NOMO-1 treated with DMSO at 0.1 percent for 48 hours (cell line): Measurements from ENCODE around the gene PSEN1.
A peak's percentile ranks its signal among the peaks of the same experiment; 100 is the strongest.

Experiments
- DNase-seq: peaks from one replicate; lab custom pipeline; 2025; ENCODE audit not compliant: unreplicated experiment; lab: John Stamatoyannopoulos, UW

Gene PSEN1

GRCh38 chr14:73216030-73216429 is 79.7 kb downstream of the PSEN1 start:
- DNase-seq: no peak

GRCh38 chr14:73217411-73217810 is 81.1 kb downstream of the PSEN1 start:
- DNase-seq: no peak

GRCh38 chr14:73220061-73220460 is 83.8 kb downstream of the PSEN1 start:
- DNase-seq: no peak

GRCh38 chr14:73220634-73221033 is 84.3 kb downstream of the PSEN1 start:
- DNase-seq: no peak

DNA sequence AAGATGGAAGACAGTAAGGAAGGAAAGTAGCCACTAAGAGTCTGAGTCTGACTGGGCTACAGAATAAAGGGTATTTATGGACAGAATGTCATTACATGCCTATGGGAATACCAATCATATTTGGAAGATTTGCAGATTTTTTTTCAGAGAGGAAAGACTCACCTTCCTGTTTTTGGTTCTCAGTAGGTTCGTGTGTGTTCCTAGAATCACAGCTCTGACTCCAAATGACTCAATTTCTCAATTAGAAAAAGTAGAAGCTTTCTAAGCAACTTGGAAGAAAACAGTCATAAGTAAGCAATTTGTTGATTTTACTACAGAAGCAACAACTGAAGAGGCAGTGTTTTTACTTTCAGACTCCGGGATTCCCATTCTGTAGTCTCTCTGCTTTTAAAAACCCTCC is 85.6 kb downstream of the PSEN1 start:
- DNase-seq: no peak

DNA sequence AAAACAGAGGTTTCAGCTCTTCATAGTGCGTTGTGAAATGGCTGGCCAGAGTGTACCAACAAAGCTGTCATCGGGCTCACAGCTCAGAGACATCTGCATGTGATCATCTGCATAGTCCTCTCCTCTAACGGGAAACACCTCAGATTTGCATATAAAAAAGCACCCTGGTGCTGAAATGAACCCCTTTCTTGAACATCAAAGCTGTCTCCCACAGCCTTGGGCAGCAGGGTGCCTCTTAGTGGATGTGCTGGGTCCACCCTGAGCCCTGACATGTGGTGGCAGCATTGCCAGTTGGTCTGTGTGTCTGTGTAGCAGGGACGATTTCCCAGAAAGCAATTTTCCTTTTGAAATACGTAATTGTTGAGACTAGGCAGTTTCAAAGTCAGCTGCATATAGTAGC is 86.7 kb downstream of the PSEN1 start:
- DNase-seq: no peak

DNA sequence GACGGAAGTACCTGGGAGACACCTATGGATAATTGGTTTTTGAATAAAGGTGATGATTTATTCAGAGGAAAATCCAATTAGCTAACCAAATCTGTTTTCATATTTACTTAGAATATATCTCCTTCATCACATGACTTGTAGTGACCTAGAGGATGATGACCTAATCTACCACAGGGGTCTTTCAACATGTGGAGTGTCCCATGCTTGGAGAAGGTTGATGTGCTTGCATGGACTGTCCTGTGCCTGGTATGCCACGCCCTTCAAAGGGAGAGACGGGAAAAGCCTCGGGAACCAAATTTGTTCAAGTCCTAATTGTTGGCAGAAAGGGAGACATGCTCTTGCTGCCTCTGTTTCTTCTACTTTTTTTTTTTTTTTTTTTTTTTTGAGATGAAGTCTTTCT is 89.2 kb downstream of the PSEN1 start:
- DNase-seq: no peak

GRCh38 chr14:73227812-73228781 is 91.8 kb downstream of the PSEN1 start:
- no peak for DNase-seq

DNA sequence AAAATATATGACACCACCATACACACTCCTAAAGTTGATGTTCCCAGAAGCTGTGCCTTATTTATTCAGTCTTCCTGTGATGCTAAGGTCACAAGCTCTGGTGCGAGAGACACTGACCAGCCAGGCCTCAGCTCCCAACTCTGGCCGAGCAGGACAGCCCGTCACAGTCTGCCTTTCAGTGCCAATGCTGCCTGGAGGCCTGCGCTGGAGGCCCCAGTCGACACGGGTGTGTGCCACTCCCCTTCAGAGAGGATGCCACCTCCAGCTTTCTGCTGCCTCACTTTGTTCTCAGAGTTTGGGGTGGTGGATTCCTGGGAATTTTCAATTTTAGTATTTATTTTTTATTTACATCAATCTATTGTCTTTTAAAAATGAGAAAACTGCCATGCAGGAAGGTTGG is 93.7 kb downstream of the PSEN1 start:
- DNase-seq: no peak

DNA sequence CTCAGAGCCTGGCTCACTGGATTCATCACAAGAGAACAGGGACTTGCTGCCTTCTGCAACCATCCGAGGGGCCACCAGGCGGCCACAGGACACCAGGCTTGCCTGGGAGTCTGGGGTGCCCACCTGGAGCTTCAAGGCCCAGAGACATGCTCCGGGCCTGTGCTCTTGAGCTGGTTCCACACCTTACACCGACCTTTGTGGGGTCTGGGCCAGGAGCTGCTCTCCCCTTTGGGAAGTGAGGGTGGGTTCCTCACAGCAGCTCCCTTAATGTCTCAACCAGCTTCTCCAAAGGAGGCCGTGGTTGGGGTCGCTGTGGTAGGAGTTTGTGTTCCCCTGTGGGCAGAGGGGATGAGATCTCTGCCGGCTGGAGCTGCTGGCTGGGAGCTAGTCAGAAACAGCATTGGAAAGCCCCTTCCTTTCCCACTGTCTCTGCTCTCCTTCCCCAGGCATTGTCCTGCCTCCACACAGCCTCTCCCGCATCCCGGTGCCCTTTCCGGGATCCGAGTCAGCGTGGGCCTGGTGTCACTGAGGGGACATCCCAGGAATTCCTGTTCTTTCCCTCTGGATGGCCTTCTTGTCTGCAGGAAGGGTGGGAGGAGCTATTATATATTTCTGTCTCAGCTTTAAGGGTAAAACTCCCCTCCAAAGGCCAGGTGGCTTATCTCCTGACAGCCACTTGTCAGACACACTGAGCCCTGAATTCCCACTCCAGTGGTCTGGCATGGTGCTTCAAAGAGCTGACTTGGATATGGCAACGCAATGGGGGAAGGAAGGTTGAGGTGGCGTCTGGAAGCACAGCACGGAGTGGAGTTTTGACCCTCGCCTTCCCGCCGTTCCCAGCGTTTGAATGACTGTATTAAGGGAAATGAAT is 95.9 kb downstream of the PSEN1 start:
- DNase-seq: no peak

- DNase-seq: no peak
Measured at GRCh38 chr14:73232984-73233383, 96.7 kb downstream of the PSEN1 start.

DNA sequence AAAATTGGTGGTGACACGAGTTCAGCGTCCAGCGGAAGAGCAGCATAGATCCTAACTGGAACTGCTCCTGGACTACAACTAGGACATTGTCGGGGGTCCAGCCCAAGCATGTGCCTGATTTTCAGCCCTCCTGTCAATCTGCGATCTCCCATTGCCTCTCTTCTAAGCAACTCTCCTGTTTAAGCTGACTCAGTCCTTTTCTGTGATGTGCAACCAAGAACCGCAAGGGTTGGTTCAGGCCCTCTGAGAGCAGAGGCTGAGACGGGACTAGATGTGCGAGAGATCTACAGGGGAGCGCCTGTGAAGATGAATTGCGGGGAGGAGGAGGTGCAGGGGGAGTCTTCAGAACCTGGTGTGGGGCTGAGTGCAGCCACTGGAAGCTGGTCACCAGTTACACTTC is 97.3 kb downstream of the PSEN1 start:
- no peak for DNase-seq

- DNase-seq: no peak
Measured at GRCh38 chr14:73234029-73234428, 97.7 kb downstream of the PSEN1 start.

DNA sequence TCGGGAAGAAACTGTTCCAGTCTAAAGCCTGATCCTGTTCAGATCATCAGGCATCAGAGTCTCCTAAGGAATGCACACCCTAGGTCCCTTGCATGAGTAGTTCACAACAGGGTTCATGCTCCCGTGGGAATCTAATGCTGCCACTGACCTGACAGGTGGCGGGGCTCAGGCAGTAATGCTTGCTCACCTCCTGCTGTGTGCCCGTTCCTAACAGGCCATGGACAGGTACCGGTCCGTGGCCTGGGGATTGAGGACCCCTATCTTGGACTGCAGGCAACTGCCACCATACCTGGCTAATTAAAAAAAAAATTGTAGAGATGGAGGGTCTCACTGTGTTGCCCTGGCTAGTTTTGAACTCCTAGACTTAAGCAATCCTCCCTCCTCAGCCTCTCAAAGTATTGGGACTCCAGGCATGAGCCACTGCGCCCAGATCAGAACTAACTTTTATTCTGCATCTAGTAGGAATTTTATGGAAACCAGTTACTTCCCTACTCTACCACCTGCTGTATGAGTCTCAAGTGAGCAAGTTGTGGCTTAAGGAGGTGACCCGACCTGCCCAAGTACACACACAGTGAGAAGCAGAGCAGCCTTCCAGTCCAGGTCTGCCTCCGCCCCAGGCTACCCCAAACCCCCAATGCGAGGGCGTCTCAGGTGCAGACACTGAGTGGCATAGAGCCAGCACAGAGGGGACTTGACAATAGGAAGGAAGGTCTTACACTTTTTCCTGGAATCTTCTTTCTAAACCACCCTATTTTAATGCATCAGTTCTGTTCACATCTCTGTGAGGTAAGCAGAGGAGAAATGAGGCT is 98.5 kb downstream of the PSEN1 start:
- DNase-seq: no peak

GRCh38 chr14:73235531-73236155 is 99.3 kb downstream of the PSEN1 start:
- no peak for DNase-seq

DNA sequence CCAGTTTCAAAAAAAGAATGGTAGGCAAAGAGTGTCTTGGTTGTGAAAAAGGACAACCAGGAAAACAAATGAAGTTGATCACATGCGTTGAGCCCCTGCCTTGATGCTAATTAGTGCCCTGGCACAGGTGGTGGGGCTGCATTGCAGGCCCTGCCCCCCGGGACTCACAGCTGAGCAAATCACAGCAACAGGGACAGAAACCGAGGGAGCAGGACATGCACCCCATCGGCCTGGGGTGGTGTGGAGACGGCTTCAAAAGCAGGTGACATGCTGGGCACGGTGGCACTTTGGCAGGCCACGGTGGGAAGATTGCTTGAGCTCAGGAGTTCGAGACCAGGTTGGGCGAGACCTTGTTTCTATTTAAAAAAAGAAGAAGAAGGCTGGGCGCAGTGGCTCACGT is 99.8 kb downstream of the PSEN1 start:
- DNase-seq: no peak

GRCh38 chr14:73236752-73237218 is 100.5 kb downstream of the PSEN1 start:
- DNase-seq: peak; percentile 5

DNA sequence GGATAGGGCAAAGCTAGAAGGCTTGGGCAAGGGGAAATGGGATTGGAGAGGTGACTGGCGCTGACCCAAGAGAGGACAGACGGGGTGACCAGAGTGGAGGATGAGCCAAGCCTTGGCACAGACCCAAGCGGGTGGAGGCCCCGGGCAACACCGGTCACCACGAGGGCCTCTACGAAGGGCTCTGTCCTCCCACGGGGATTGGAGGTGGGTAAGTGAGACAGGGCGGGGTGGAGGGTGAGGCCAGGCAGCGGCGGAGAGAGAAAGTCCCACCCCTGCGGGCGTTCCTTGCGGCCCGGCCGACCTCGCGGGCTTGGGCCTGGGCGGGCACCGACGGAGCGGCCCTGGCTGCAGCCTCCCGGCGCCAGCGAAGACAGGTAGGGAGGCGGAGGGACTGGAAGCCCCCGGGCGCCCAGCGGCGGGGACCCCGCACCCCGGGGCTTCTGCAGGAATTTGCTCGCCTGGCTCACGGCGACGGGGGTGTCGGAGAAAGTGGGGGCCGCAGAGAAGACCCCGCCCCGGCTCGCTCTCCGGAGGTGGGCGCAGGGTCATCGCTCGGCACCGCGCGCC is 101.0 kb downstream of the PSEN1 start, which contains the start of gene PAPLN:
Gene PAPLN, plus strand, starts transcription at position 288 of the 567 bp plus-strand sequence. CDS start 2,273 bp downstream, outside the sequence.
- DNase-seq: peak; percentile 38

GRCh38 chr14:73237786-73238423 is 101.6 kb downstream of the PSEN1 start:
- no peak for DNase-seq
